ENCODE results near the gene MYH15.

Gene MYH15

DNA sequence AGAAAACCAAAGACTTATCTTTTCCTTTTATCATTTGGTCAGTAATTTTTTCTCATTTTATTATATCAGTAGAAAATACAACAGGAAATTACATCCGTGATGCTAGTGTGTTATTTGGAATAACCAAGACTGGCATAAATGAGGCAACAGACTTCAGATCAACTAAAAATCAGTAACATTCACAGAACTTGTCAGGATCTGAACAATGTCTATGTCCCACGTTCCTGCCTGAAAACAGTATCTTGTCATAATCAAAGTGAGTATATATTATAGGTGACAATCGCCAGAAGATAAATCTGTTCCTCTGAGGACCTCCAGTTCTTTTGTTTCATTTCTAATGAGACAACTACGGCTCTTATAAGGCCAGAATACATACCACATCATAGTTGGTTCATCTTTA is 41.8 kb downstream of the MYH15 start:
- no peak for DNase-seq

DNA sequence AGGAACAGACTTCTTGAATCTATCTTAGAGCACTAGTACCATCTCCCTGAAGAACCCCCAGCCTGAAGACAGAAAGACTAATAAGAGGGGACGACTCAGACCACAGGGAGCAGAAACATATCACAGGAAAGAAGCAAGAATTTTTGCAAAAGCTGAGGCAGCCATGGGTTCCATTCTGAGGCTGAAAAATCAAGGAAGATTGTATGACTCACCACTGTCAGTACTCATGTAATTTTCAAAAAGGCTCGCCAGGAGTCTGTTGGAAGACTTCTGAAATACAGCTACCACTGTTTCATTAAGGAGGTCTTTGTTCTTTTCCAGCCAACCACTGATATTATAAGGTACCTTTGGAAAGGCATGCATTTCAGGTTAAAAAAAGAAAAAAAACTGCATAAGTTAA is 47.5 kb downstream of the MYH15 start:
- no peak for DNase-seq

DNA sequence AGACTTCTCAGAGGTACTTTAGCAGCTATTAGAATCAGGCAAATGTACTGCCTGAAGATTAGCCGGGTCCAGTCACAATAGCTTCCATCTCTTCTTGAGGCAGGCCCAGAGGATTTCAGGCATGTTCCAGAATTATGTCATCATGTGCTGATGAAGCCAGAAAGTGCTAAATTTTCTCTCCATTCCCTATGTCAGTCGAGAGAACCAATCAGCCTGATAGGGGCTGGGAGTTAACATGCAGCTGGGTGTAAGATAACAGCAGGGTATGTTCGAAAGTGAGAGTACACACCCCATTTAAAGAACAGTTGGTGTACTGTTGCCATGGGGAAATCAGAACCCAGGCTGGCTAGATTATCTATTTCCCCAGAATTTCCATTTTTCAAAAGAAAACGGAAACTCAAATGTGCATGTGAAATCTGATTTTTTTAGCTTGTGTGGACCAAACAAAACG is 48.7 kb downstream of the MYH15 start:
- no peak for DNase-seq

GRCh38 chr3:108459225-108459624 is 51.2 kb downstream of the MYH15 start:
- no peak for DNase-seq

DNA sequence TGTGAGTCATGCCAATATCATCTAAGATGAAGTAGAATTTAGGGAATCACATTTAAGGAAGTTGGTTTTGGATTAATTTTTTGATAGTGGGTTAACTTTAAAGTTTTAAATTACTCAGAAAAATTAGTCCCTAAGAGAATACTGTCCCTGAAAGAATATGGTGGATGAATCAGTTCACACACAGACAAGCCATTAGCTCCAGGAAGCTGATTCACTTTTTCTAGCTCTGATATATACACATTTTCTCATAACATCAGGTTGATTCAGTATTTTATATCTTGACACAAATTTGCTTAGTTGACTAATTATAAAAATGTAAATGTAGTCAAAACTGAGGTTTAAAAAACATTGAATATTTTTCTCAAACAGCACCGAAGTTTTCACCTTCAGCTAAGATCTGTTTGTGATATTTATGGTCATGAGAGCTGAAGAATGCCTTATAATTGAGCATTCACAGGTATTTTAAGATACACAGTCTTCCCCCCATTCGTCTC is 55.1 kb downstream of the MYH15 start:
- DNase-seq, result no peak

DNA sequence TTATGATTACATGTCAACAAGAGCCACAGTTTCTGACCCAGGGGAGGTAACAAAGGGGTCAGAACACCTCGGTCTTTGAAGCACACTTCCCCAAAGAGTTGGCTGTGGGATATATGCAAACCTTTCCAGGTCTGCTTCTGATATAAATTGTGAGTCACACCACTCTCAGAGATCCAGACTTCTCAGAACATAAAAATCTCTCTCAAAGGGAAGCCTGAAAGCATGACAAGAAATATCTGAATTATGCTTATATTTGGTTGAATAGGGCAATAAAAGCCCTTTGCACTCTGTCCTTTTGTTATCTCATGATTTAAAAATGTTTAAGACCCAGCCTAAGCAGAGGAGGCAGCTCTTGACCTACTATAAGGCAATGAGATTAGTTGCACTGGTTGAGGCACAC is 56.8 kb downstream of the MYH15 start:
- DNase-seq, result no peak

DNA sequence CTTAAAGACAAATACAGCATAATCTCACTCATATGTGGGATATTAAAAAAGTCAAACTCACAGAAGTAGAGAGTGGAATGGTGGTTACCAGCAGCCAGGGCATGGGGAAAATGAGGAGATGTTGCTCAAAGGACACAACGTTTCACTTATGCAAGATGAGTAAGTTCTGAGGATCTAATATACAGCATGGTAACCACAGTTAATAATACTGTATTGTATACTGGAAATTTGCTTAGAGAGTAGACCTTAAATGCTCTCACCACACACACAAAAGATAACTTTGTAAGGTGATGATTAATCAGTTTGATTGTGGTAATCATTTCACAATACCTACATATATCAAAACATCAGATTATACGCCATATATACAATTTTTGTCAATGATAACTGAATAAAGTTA is 60.0 kb downstream of the MYH15 start:
- no peak for DNase-seq

- no peak for DNase-seq
Measured at GRCh38 chr3:108448593-108448992, 61.8 kb downstream of the MYH15 start.

DNA sequence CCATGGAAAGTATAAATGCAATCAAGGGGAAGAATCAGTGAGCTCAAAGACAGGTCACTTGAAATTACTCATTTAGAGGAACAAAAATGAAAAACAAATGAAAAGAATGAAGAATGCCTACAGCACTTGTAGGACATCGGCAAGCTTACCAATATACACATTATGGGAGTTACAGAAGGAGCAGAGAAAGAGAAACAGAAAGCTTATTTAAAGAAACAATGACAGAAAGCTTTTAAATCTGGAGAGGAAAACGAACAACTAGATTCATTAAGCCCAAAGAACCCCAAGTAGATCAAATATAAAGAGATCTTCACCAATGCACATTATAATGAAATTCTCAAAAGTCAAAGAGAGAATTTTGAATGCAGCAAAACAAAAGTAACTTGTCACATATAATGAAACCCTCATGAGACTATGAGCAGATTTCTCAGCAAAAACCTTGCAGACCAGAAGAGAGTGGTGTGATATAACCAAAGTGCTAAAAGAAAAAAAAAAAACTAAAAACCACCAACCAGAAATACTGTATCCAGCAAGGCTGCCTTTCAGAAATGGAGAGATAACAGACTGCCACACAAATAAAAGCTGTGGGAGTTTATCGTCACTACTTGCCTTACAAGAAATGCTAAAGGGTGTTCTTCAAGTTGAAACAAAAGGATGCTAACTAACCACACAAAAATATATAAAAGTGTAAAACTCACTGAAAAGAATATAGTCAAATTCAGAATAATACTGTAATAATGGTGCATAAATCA is 63.1 kb downstream of the MYH15 start:
- no peak for DNase-seq

DNA sequence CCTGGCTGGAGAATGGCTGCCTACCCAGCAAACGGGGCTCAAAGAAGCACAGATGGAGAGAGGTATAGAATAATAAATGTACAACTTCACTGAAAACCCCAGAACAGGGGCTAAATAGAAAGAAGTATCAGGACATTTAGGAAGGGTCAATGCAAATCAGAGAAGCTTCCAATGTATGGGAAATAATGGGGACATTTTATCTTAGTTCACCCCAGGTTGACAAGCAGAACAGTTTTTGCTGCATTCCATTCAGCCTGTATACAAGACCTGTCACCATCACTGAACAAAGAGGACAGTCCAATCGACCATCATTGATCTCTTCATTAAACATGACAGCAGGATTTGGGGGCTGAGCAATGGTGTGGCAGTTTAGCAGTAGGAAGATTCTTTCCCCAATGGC is 68.1 kb downstream of the MYH15 start:
- DNase-seq, result no peak

- DNase-seq, result no peak
Measured at GRCh38 chr3:108441518-108441917, 68.9 kb downstream of the MYH15 start.

- no peak for DNase-seq
Measured at GRCh38 chr3:108441071-108441507, 69.3 kb downstream of the MYH15 start.

DNA sequence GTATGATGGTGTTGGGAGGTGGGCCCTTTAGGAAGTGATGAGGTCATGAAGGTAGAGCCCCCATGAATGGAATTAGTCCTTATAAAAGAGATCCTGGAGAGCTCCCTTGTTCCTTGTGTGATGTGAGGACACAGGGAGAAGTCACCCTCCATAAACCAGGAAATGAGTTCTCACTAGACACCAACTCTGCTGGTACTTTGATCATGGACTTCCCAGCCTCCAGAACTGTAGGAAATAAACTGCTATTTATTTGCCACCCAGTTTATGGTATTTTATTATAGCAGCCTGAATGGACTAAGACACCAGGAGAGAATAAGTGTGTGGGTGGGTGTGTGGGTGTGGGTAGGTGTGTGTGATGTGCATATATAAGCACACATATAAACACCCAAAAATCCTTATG is 71.9 kb downstream of the MYH15 start:
- DNase-seq, result no peak

DNA sequence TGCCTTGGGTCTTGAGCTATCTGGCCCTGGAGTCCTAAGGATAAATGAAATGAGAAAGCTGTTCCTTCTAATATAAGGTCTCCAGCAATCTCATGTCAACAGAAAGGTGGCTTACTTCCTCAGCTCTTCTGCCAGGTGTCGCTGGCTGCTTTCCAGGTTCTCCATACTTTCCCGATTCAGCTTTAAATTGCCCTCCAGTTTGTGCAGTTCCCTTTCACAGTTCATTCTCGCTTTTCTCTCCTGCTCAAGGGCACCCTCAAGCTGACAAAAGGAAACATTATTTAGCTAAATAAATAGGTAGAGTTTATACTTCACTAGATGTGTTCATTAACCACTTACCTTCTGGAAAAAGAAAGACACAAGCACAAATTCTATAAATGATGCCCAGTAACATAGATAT is 73.0 kb downstream of the MYH15 start:
- peak; percentile 36 for DNase-seq

- no peak for DNase-seq
Measured at GRCh38 chr3:108433928-108434327, 76.5 kb downstream of the MYH15 start.

DNA sequence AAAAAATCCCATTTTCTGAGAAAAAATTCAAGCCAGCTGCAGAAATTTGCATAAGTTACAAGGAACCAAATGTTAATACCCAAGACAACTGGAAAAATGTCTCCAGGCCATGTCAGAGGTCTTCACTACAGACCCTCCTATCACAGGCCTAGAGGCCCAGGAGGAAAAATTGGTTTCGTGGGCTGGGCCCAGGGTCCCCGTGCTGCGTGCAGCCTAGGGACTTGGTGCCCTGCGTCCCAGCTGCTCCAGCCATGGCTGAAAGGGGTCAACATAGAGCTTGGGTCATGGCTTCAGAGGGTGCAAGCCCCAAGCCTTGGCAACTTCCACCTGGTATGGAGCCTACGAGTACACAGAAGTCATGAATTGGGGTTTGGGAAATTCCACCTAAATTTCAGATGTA is 78.0 kb downstream of the MYH15 start:
- no peak for DNase-seq

GRCh38 chr3:108430540-108430939 is 79.9 kb downstream of the MYH15 start:
- DNase-seq, result no peak

DNA sequence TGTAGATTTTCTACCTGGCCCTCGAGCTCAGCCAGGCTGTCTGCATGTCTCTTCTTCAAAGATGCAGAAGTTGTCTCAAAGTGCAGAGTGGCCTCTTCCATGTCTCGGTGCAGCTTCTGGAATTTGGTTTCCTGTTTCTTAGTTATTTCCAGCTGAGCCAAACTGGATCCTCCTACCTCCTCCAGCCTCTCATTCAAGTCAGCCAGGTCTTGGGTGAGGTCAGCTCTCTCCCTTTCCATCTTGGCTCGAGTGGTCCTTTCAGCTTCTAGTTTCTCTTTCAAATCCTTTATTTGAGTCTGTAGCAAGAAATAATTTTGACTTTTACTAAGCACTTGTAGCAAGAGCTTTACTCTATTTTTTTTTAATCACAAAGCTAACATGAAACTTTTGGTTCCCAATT is 81.8 kb downstream of the MYH15 start:
- DNase-seq, result no peak

DNA sequence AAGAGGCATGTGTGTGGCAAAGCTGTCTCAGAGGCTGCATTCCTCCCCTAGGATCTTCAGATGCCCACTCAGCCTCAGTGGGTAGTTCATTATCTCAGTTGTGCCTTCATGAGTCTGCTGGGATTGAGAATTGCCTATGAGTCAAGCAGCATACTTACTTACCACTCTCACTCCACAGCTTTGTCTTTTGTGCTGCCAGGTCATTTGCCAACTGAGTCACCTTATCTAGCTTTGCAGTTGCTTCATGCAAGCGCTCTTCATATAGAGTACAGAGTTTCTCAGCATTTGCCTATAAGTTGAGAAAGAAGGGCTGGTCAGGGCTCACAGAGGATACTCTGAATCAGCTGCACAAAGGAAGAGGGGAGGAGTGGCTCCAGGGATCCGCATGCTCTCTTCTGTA is 89.5 kb downstream of the MYH15 start:
- DNase-seq, result no peak

DNA sequence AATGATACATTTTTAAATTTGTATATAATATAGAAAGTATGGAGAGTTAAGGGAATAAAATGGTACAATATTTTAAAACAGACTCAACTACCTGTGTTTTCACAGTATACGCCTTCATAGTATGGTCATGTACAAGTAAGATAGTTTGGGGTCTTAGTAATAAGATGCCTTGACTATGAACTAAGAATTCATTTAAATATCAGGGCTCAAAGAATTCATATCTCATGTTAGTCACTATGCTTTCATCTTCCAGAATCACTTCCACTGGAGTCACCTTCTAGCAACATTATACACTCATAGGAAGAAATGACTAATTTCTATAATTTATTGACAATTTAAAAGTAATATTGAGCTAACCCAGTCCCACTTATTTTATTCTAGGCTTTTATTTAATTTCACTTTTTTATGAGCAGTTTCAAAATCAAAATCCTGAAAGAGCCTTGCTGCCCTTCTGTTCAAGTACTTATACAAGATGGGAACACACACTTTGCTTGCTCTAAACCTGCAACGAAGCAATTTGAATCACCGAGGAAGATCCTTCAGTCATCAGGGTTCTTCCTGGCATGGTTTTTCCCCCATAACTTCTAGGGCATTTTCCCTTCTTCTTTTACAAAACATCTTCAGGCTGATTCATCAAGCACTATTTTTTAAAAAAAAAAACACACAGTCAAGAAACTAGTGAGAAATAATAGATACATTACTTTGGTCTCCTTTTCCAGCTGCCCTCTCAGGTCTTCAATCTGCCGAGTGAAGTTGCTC is 94.1 kb downstream of the MYH15 start:
- no peak for DNase-seq

DNA sequence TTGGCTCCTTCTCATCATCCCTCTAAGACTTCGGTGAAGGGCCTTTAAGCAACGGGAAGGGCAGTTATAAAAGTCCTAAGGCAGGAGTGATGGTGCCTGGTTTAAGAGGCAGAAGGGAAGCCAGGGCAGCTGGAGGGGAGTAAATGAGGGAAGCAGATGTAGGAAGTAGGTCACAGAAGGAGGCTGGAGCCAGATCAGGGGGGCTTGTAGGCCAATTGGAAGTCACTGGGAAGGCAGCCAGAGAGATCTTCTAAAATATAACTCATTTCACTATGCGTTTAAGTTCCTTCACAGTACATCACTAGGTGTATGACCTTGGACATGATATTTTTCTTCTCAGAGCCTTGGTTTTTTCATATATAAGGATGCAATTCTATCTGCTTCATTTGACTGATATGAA is 94.7 kb downstream of the MYH15 start:
- no peak for DNase-seq

- DNase-seq, result no peak
Measured at GRCh38 chr3:108414007-108414406, 96.4 kb downstream of the MYH15 start.

- DNase-seq, result no peak
Measured at GRCh38 chr3:108412121-108412750, 98.2 kb downstream of the MYH15 start.

GRCh38 chr3:108410531-108410984 is 99.8 kb downstream of the MYH15 start:
- no peak for DNase-seq

All from NCI-H2029 treated with DMSO at 0.1 percent for 48 hours (cell line).